Transverse colon (tissue), 4 donors: ENCODE measurements around the gene DNAH8. TPM values are rescaled to one million over a fixed set of nuclear protein-coding genes. Genes with fewer than 3 reads are reported as not detected.

Experiments
- DNase-seq: peaks from one replicate; pipeline ENCODE4 v3.0.0-alpha.2; 2019
- H3K27ac ChIP-seq, 4 donors: fragments of 200-600 bp; sonication (generic); 2 replicates each; pipeline ENCODE4 v1.5.1; 2016 to 2018; ENCODE audit warnings: inconsistent platforms in 4 of 4
- H3K27me3 ChIP-seq: fragments of 200-600 bp; sonication (generic); 2 replicates; pipeline ENCODE4 v1.5.1; 2017; ENCODE audit warnings: inconsistent platforms
- H3K36me3 ChIP-seq, 4 donors: fragments of 200-600 bp; sonication (generic); 2 replicates each; pipeline ENCODE4 v1.5.1; 2017 to 2019; ENCODE audit warnings: inconsistent platforms in 4 of 4
- H3K4me1 ChIP-seq, 4 donors: fragments of 200-600 bp; sonication (generic); 2 replicates each; pipeline ENCODE4 v1.5.1; 2017 to 2020; ENCODE audit warnings: inconsistent platforms in 4 of 4
- H3K4me3 ChIP-seq, 4 donors: fragments of 200-600 bp; sonication (generic); 1 replicate in 1 of 4; 2 replicates in 3 of 4; pipeline versions ENCODE4 v1.5.1 to v1.6.1; 2017 to 2019; ENCODE audit warnings: inconsistent platforms in 4 of 4
- H3K9me3 ChIP-seq, 2 donors: fragments of 200-600 bp; sonication (generic); 2 replicates each; pipeline ENCODE4 v1.5.1; 2017 to 2019; ENCODE audit warnings: inconsistent platforms in 2 of 2
- EP300 ChIP-seq: sonication (generic); formaldehyde crosslinking; IDR thresholded peaks from one replicate; pipeline ENCODE4 v1.6.1; 2017; ENCODE audit warnings: antibody characterized with exemption, low read depth
- POLR2A ChIP-seq: fragments of 450-650 bp; IDR thresholded peaks from one replicate; pipeline ENCODE4 v1.6.1; 2016; ENCODE audit warnings: antibody characterized with exemption, mild to moderate bottlenecking, moderate library complexity
- POLR2AphosphoS5 ChIP-seq, 3 donors: sonication (generic); formaldehyde crosslinking; IDR thresholded peaks; one replicate each; pipeline ENCODE4 v1.6.1; 2016; ENCODE audit warnings: antibody characterized with exemption in 3 of 3
- WGBS, 2 donors: methylation state at CpG; one replicate each; pipeline ENCODE4 v1.1.5; 2018; ENCODE audit warnings: low coverage in 1 of 2; 5-methylcytosine and 5-hydroxymethylcytosine counted together
- in situ Hi-C, 4 donors: fragments of 200-750 bp; cut with MboI; loops; one replicate each; pipeline versions ENCODE4 v1.15.0 to v1.15.1; 2017; ENCODE audit warnings: low sequenced_read_pairs in 3 of 4, low pct_ligation_motif_present in 1 of 4, low pct_unique_long_range_greater_than_20kb in 1 of 4
- intact Hi-C: fragments of 100-400 bp; cut with DNase I; formaldehyde crosslinking; loops from one replicate; pipeline ENCODE4 v1.15.1; 2023; ENCODE audit warnings: low total_unique reads
- total RNA-seq, 4 donors: library from RNA; depleted of rRNA; stranded (reverse); fragments of >200 nt; gene quantifications; one replicate each; pipeline ENCODE4 v1.1.0, GENCODE V29; 2016
- TF ChIP-seq, protein P1 (sequence below), 5 experiments: fragments of 200-600 bp in 3 of 5; fragments of 450-650 bp in 2 of 5; sonication (generic) in 3 of 5; IDR thresholded peaks; 1 replicate in 2 of 5; 2 replicates in 3 of 5; pipeline ENCODE4 v1.5.1; 2016 to 2017; ENCODE audit warnings: antibody characterized with exemption in 5 of 5, inconsistent platforms in 3 of 5, mild to moderate bottlenecking in 2 of 5, moderate library complexity in 1 of 5

The DNAH8 gene
- total RNA-seq, 4 donors from 2014 or later, result 0.16 TPM; not detected in 3

DNA sequence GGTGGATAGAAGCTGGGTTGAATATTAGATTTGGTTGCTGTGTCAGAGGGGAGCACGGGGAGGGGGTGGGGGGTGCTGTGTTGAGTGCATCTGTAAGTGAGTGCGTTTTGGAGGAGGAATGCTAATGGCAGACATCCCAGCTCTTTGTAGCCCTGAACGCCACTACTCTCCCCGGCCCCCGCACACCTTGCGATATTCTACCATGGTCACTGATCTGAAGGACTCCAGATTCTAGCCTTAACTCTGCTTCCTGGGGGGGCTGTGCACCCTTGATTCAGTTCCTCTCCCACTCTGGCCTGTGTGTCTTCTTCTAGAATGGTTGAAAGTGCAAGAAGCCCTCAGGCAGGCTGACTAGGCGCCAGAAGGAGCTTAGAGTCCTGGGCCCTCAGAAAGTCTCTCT lies 340.6 kb downstream of the DNAH8 start:
- Histone ChIP-seq H3K9me3 (no peaks in the 10 kb centered on the region), H3K4me3 (no peak overlapping the region), H3K36me3 (no peaks in the 10 kb centered on the region), H3K27ac (no peak overlapping the region), H3K27me3 (peaks cover 8% of the 10 kb centered on the region), H3K4me1 (peaks cover 0 to 13% (median 5%) of the 10 kb centered on the region in 4 donors)
- in situ Hi-C loops (no loop called here), intact Hi-C loops (no loop called here)
- 89% methylated on average over 7 of the region's 7 CpGs; no CpG with 5 or more reads in 1 of the 2 donors for WGBS, 2 donors
- TF ChIP-seq POLR2A (no peak), POLR2AphosphoS5 (IDR thresholded peaks at IDR 0.05) (no peak), EP300 (no peak)
- TF ChIP-seq, protein P1, sequence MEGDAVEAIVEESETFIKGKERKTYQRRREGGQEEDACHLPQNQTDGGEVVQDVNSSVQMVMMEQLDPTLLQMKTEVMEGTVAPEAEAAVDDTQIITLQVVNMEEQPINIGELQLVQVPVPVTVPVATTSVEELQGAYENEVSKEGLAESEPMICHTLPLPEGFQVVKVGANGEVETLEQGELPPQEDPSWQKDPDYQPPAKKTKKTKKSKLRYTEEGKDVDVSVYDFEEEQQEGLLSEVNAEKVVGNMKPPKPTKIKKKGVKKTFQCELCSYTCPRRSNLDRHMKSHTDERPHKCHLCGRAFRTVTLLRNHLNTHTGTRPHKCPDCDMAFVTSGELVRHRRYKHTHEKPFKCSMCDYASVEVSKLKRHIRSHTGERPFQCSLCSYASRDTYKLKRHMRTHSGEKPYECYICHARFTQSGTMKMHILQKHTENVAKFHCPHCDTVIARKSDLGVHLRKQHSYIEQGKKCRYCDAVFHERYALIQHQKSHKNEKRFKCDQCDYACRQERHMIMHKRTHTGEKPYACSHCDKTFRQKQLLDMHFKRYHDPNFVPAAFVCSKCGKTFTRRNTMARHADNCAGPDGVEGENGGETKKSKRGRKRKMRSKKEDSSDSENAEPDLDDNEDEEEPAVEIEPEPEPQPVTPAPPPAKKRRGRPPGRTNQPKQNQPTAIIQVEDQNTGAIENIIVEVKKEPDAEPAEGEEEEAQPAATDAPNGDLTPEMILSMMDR (IDR thresholded peaks at IDR 0.05), result no peak
- no peak for DNase-seq

DNA sequence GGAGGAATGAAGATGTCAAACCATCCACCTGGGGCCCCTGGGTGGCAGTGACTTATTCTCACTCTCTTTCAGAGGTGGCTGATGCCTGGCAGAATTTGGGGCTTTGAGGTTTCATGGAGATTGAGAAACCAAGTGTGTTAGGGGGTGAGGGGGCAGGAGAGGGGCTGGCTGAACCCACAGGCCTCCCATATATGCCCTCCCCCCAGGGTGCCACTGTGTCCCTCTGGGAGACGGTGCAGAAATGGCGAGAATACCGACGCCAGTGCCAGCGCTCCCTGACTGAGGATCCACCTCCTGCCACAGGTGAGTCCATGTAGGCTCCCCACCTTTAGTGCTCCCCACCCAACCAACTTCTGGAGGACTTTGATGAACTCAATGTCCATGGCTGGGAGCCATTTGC lies 341.1 kb downstream of the DNAH8 start:
- 77% methylated on average over 5 of the region's 5 CpGs; no CpG with 5 or more reads in 1 of the 2 donors for WGBS, 2 donors
- Histone ChIP-seq H3K4me3 (no peak overlapping the region), H3K27ac (no peak overlapping the region), H3K9me3 (no peaks in the 10 kb centered on the region), H3K36me3 (no peaks in the 10 kb centered on the region), H3K4me1 (peaks cover 0 to 16% (median 5%) of the 10 kb centered on the region in 4 donors), H3K27me3 (peaks cover 3% of the 10 kb centered on the region)
- intact Hi-C loops, result no loop called here
- in situ Hi-C loops, result no loop called here
- no peak for TF ChIP-seq EP300
- TF ChIP-seq, protein P1 (IDR thresholded peaks at IDR 0.05), result no peak
- DNase-seq, result no peak

DNA sequence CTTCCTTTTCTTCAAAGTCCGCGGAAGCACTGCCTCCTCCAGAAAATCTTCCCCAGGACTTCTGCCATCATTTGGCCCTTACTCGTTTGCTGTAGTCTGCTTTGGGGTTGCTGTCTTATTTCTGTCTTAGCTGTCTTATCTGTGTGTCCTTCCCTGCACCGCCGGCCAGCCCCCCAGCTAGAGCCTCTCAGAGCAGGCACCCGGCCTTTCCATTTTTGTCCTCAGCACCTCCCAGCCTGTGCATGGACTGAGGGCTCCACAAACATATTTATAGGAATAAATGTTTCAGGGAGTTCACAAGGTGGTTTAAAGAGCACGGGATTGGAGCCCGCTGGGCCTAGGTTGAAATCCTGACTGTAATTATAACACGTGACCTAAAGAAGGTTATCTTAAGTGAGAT lies 341.6 kb downstream of the DNAH8 start:
- Histone ChIP-seq H3K4me1 (peaks cover 0 to 16% (median 6%) of the 10 kb centered on the region in 4 donors), H3K27ac (no peak overlapping the region), H3K27me3 (peaks cover 4% of the 10 kb centered on the region), H3K9me3 (no peaks in the 10 kb centered on the region), H3K4me3 (no peak overlapping the region), H3K36me3 (no peaks in the 10 kb centered on the region)
- intact Hi-C loops, result no loop called here
- 89 to 94% methylated on average over 2 to 9 of the region's 9 CpGs for WGBS, 2 donors
- TF ChIP-seq POLR2AphosphoS5 (IDR thresholded peaks at IDR 0.05), result no peak
- no peak for DNase-seq
- in situ Hi-C loops, result no loop called here

DNA sequence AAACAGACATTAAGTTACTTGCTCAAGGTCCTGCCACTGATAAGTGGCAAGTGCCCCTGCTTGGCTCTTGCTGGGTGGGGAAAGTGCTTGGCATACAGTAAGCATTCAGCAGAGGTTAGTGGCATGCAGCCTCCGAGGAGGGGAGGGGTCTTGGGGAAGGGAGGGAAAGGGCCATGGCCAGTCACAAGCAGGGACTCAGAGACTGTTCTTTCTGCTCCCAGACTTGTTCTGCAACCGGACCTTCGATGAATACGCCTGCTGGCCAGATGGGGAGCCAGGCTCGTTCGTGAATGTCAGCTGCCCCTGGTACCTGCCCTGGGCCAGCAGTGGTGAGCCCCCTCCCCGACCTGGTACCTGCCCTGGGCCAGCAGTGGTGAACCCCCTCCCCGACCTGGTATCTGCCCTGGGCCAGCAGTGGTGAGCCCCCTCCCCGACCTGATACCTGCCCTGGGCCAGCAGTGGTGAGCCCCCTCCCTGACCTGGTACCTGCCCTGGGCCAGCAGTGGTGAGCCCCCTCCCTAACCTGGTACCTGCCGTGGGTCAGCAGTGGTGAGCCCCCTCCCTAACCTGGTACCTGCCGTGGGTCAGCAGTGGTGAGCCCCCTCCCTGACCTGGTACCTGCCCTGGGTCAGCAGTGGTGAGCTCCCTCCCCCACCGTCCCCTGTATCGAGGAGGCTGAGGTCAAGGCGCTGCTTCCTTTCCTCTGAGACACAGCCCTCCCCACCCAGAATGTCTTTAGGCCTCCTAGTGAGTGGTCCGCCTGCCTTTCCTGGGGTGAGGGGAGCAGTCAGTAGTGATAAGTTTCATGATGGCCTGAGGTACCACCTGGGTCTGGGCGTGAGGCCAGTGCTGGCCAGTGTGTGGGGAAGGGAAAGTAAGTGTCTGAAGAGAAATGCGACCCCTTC lies 342.4 kb downstream of the DNAH8 start:
- WGBS, 2 donors, result 72 to 100% methylated on average over 1 to 17 of the region's 17 CpGs
- H3K4me3 ChIP-seq, result no peak overlapping the region
- intact Hi-C loops, result no loop called here
- no peak for DNase-seq
- H3K27ac ChIP-seq, result no peak overlapping the region
- no peaks in the 10 kb centered on the region for H3K9me3 ChIP-seq
- H3K36me3 ChIP-seq, result no peaks in the 10 kb centered on the region
- H3K4me1 ChIP-seq, result peaks cover 0 to 16% (median 6%) of the 10 kb centered on the region in 4 donors
- H3K27me3 ChIP-seq, result peaks cover 7% of the 10 kb centered on the region
- in situ Hi-C loops, result no loop called here
- TF ChIP-seq POLR2AphosphoS5 (IDR thresholded peaks at IDR 0.05) (no peak), EP300 (no peak), POLR2A (no peak)
- TF ChIP-seq, protein P1 (IDR thresholded peaks at IDR 0.05), result no peak
